Measurements from ENCODE around the gene PRUNE2. TPM values are rescaled to one million over a fixed set of nuclear protein-coding genes. Genes with fewer than 3 reads are reported as not detected.

PRUNE2 gene
- total RNA-seq, 4 donors from 2014 or later = 4.0 to 20.7 (median 14.2) TPM

GRCh38 chr9:76581731-76582130 is 324.2 kb downstream of the PRUNE2 start:
- TF ChIP-seq, protein P1, sequence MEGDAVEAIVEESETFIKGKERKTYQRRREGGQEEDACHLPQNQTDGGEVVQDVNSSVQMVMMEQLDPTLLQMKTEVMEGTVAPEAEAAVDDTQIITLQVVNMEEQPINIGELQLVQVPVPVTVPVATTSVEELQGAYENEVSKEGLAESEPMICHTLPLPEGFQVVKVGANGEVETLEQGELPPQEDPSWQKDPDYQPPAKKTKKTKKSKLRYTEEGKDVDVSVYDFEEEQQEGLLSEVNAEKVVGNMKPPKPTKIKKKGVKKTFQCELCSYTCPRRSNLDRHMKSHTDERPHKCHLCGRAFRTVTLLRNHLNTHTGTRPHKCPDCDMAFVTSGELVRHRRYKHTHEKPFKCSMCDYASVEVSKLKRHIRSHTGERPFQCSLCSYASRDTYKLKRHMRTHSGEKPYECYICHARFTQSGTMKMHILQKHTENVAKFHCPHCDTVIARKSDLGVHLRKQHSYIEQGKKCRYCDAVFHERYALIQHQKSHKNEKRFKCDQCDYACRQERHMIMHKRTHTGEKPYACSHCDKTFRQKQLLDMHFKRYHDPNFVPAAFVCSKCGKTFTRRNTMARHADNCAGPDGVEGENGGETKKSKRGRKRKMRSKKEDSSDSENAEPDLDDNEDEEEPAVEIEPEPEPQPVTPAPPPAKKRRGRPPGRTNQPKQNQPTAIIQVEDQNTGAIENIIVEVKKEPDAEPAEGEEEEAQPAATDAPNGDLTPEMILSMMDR (IDR thresholded peaks at IDR 0.05; ENCODE audit: low read depth) = no peak

GRCh38 chr9:76580820-76581219 is 325.1 kb downstream of the PRUNE2 start:
- TF ChIP-seq, protein P1 (IDR thresholded peaks at IDR 0.05; ENCODE audit: low read depth) = no peak

- TF ChIP-seq, protein P1 (IDR thresholded peaks at IDR 0.05; ENCODE audit: low read depth) = no peak
Observed at GRCh38 chr9:76580188-76580587, 325.7 kb downstream of the PRUNE2 start.

GRCh38 chr9:76576344-76576743 is 329.6 kb downstream of the PRUNE2 start:
- TF ChIP-seq, protein P1 (IDR thresholded peaks at IDR 0.05; ENCODE audit: low read depth) = no peak

- TF ChIP-seq, protein P1 (IDR thresholded peaks at IDR 0.05; ENCODE audit: low read depth) = no peak
Observed at GRCh38 chr9:76575761-76576160, 330.2 kb downstream of the PRUNE2 start.

- TF ChIP-seq, protein P1 (IDR thresholded peaks at IDR 0.05; ENCODE audit: low read depth) = no peak
Observed at GRCh38 chr9:76573905-76574760, 331.8 kb downstream of the PRUNE2 start.

GRCh38 chr9:76573408-76573807 is 332.5 kb downstream of the PRUNE2 start:
- TF ChIP-seq, protein P1 (IDR thresholded peaks at IDR 0.05; ENCODE audit: low read depth) = no peak

All from subcutaneous adipose tissue (tissue), 4 donors.